GM10248 (cell line): ENCODE measurements around the gene MARS1.

Experiments used
- CTCF ChIA-PET: fragments of 300-600 bp; sonication (Branson Sonifier 250); formaldehyde crosslinking; extraction: SDS; loops from one replicate; lab custom pipeline; 2021; ENCODE audit warnings: antibody characterized with exemption; lab: Yijun Ruan, JAX
- POLR2A ChIA-PET: fragments of 350-650 bp; sonication (Branson Sonifier 250); formaldehyde crosslinking; extraction: SDS; loops from one replicate; lab custom pipeline; 2020; ENCODE audit warnings: antibody characterized with exemption; lab: Yijun Ruan, JAX
- DNase-seq: peaks from one replicate; pipeline ENCODE4 v3.0.0; 2012; ENCODE audit errors: extremely low spot score
- TF ChIP-seq, protein P1 (sequence below): IDR thresholded peaks from 2 replicates; pipeline ENCODE4 v1.5.1; 2012; ENCODE audit warnings: mild to moderate bottlenecking, low read depth; ENCODE audit errors: extremely low read depth, missing control alignments, control extremely low read depth

The MARS1 gene

DNA sequence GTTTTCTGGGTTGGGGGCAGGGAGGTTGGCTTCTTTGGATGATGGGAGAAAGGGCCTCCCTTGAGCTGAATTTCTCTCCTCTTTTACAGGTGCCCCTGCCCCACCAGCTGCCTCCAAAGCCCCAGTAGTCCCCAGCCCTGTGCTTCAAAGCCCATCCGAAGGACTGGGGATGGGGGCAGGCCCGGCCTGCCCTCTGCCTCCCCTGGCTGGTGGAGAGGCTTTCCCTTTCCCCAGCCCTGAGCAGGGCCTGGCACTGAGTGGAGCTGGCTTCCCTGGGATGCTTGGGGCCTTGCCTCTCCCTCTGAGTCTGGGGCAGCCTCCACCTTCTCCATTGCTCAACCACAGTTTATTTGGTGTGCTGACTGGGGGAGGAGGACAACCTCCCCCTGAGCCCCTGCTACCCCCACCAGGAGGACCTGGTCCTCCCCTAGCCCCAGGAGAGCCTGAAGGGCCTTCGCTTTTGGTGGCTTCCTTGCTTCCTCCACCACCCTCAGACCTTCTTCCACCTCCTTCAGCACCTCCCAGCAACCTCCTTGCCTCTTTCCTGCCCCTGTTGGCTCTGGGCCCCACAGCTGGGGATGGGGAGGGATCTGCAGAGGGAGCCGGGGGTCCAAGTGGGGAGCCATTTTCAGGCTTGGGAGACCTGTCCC, 38.7 kb downstream of the MARS1 start:
- TF ChIP-seq, protein P1, sequence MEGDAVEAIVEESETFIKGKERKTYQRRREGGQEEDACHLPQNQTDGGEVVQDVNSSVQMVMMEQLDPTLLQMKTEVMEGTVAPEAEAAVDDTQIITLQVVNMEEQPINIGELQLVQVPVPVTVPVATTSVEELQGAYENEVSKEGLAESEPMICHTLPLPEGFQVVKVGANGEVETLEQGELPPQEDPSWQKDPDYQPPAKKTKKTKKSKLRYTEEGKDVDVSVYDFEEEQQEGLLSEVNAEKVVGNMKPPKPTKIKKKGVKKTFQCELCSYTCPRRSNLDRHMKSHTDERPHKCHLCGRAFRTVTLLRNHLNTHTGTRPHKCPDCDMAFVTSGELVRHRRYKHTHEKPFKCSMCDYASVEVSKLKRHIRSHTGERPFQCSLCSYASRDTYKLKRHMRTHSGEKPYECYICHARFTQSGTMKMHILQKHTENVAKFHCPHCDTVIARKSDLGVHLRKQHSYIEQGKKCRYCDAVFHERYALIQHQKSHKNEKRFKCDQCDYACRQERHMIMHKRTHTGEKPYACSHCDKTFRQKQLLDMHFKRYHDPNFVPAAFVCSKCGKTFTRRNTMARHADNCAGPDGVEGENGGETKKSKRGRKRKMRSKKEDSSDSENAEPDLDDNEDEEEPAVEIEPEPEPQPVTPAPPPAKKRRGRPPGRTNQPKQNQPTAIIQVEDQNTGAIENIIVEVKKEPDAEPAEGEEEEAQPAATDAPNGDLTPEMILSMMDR, result no peak
- DNase-seq, result no peak
- CTCF ChIA-PET, result interaction anchor here (1.2 to 3.4 kb wide), 3 partner anchors 9 to 17 kb away, joined by 3 to 13 read pairs (median 5); no protein-coding TSS in a partner anchor
- POLR2A ChIA-PET, result interaction anchor here (0.6 kb wide), 1 partner anchor 10 kb away, joined by 3 read pairs; no protein-coding TSS in a partner anchor

DNA sequence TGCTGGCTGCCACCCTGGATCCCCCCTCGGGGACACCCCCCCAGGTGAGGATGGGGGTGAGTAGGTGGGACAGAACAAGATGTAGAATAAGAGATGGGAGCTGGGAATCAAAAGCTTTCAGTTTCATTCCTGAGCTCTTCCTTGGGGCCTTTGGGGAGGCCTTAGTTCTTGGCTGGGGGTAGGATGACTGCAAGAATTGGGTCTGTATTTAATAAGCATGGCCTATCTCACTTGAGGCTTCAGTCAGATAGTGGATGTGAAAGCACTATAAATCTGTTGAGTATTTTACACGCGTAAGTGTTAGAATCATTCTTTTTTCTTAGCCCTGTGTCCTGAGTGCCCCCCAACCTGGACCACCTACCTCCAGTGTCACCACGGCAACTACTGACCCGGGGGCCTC, 39.3 kb downstream of the MARS1 start:
- TF ChIP-seq, protein P1, result no peak
- ChIA-PET POLR2A (interaction anchor here (0.6 kb wide), 1 partner anchor 11 kb away, joined by 3 read pairs; no protein-coding TSS in a partner anchor), CTCF (interaction anchor here (1.8 to 2.9 kb wide), 2 partner anchors 11 to 13 kb away, joined by 5 to 8 read pairs; no protein-coding TSS in a partner anchor)

DNA sequence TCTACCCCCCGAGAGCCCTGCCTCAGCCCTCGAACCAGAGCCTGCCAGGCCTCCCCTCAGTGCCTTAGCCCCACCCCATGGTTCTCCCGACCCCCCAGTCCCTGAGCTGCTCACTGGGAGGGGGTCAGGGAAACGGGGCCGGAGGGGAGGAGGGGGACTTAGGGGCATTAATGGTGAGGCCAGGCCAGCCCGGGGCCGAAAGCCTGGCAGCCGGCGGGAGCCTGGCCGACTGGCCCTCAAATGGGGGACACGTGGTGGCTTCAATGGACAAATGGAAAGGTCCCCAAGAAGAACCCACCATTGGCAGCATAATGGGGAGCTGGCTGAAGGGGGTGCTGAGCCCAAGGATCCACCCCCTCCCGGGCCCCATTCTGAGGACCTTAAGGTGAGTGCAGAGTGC, 40.3 kb downstream of the MARS1 start:
- DNase-seq, result no peak
- TF ChIP-seq, protein P1, result no peak
- CTCF ChIA-PET, result interaction anchor here (1.0 to 2.9 kb wide), 3 partner anchors 10 to 34 kb away, joined by 3 to 8 read pairs (median 5); no protein-coding TSS in a partner anchor
- POLR2A ChIA-PET, result no interaction called here

More for the DNA sequence above, 39.3 kb downstream of the MARS1 start:
- no peak for DNase-seq

DNA sequence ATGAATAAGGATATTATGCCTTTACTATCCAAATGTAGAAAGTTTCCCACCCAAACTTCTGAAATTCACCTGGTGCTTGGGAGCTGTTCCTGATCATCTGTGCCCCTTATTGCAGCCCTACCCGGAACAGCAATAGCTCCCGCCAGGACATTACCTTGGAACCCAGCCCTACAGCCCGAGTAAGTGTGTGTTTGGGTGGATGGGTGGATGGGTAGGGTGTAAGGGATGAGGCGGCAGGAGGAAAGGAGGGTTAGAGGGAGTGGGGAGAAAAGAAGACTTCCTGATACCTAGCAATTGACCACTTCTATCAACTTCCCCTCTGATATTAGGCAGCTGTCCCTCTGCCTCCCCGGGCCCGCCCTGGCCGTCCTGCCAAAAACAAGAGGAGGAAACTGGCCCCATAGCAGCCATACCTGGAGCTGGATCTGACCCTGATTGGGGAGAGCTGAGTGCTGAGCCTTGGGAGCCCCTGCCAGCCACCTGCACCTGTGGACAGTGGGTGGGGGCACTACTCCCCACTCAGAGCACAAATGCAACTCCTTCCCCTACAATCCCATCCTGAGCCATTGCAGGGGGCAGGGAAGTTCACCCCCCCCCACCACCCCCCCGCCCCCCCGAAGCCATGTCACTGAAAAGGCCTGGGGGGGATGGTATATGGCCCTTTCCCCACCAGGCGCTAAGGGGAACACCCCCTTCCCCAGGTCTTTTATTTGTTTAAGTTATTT, 41.1 kb downstream of the MARS1 start:
- ChIA-PET CTCF (interaction anchor here (1.0 to 2.9 kb wide), 3 partner anchors 9 to 54 kb away, joined by 3 to 8 read pairs (median 6); no protein-coding TSS in a partner anchor), POLR2A (interaction anchor here (1.4 kb wide), 1 partner anchor 9 kb away, joined by 4 read pairs; no protein-coding TSS in a partner anchor)
- TF ChIP-seq, protein P1, result no peak
- no peak for DNase-seq

DNA sequence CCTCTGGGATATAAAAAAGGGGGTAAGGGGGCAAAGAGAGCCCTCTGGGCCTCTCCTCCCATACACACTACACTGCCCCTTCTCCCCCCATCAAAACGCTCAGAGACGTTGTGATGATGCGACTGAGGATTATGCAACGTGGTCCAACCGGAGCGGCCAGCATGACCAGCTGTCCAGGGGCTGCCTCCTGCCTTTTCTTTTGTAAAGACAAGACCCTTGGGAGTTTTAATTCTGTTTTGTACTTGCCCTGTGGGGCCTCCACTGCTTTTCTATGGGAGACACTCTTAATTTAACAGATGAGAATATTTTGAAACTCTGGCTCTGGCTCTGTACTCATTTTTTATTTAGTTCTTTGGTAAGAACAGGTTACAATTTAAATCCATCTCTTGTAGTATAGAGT, 42.0 kb downstream of the MARS1 start:
- ChIA-PET CTCF (interaction anchor here (1.2 to 2.9 kb wide), 4 partner anchors 9 to 53 kb away, joined by 6 to 10 read pairs (median 7); partner anchors contain the start of gene DCTN2), POLR2A (interaction anchor here (0.6 to 1.4 kb wide), 2 partner anchors 9 to 10 kb away, joined by 4 to 5 read pairs; no protein-coding TSS in a partner anchor)

More for the DNA sequence above, 42.0 kb downstream of the MARS1 start:
- TF ChIP-seq, protein P1, result no peak
- no peak for DNase-seq
